ENCODE results near the gene RNF10. TPM values are rescaled to one million over a fixed set of nuclear protein-coding genes. Genes with fewer than 3 reads are reported as not detected.
"Not testable (repeated sequence)": the region's sequence is repeated elsewhere in the genome, so short reads cannot be mapped to it uniquely, and the experiment has no call there.

RNF10 gene
- total and polyA plus RNA-seq, 9 of the 15 experiments (the other 6 are each of a cell fraction or from before 2014, with no cell fraction given) = 43.0 to 139 (median 80.1) TPM

- H3K9me1 ChIP-seq (ENCODE audit: control insufficient read depth, insufficient read depth, low read length); BruUV-seq (replicated peaks); in situ Hi-C loops (cut with MboI); H4K20me1 ChIP-seq (replicated peaks; ENCODE audit: control insufficient read depth, insufficient read depth, low read length); CTCF ChIA-PET (ENCODE audit: low intra/inter-chr PET ratio); intact Hi-C loops (cut with micrococcal nuclease); H3K4me3 ChIP-seq; H3K27ac ChIP-seq (ENCODE audit: extremely low read depth, low read depth, low read length); H3K27me3 ChIP-seq (ENCODE audit: control insufficient read depth in 2 of 2, insufficient read depth in 2 of 2, low read length in 2 of 2); H3K79me2 ChIP-seq (ENCODE audit: control insufficient read depth, insufficient read depth, low read length); H3K9me3 ChIP-seq (replicated peaks; ENCODE audit: control insufficient read depth, insufficient read depth, low read depth, low read length); H3K4me2 ChIP-seq (ENCODE audit: insufficient read depth, low read length); H3K36me3 ChIP-seq (ENCODE audit: control insufficient read depth, insufficient read depth, low read length); TF ChIP-seq CEBPG (CRISPR knock-in tag; IDR thresholded peaks at IDR 0.05); JUND (tag; IDR thresholded peaks at IDR 0.05; ENCODE audit: borderline replicate concordance, low read depth, low read length): not testable (repeated sequence)
- H2AFZ ChIP-seq (ENCODE audit: low read depth, low read length) = peak overlapping the region; percentile 56; the same call in 1 of the 2 replicates
- POLR2A ChIA-PET = interaction anchor here (0.7 kb wide), 1 partner anchor 221 kb away, joined by 3 read pairs; no protein-coding TSS in a partner anchor
- FAIRE-seq = peak; percentile 29
- H3K4me1 ChIP-seq (replicated peaks in 1 of 2; ENCODE audit: control insufficient read depth in 2 of 2, insufficient read depth in 2 of 2, low read length in 2 of 2) = peaks cover 8 to 15% of the 10 kb centered on the region in 2 experiments; a peak in 4 of 5 replicates
- peak overlapping the region in 1 of 2 experiments; percentile 40; a peak in 1 of 4 replicates for H3K9ac ChIP-seq (ENCODE audit: insufficient read depth in 1 of 2, low read depth in 2 of 2, low read length in 2 of 2)
- 4% methylated on average over 3 of the region's 5 CpGs for WGBS (ENCODE audit: insufficient coverage, low coverage, missing lambda C conversion rate)
- ATAC-seq = peak; percentile 71
- DNase-seq (ENCODE audit: extremely low read depth in 1 of 4, low spot score in 3 of 4) = peak in 2 of 4 experiments; percentile 36 to 46
- peak; percentile 15; the same call in 1 of the 2 replicates for TF ChIP-seq C11orf30 (IDR thresholded peaks at IDR 0.05; ENCODE audit: low read depth)
- TF ChIP-seq MAFK (IDR thresholded peaks at IDR 0.05; ENCODE audit: low read length) = peak; percentile 72
- peak; percentile 78 for TF ChIP-seq ESRRA (IDR thresholded peaks at IDR 0.05; ENCODE audit: borderline replicate concordance, low read depth)
- TF ChIP-seq MAFF (IDR thresholded peaks at IDR 0.05; ENCODE audit: low read length) = peak; percentile 71
- TF ChIP-seq TRIM24 (IDR thresholded peaks at IDR 0.05) = 0 out of 4 replicates have a peak, but pooled peaks of 1 of the 2 experiments have one; percentile 18
- 0 out of 2 replicates have a peak, but pooled peaks have one; percentile 7 for TF ChIP-seq PKNOX1 (IDR thresholded peaks at IDR 0.05)
- 0 out of 2 replicates have a peak, but pooled peaks have one; percentile 12 for TF ChIP-seq ZNF316 (IDR thresholded peaks at IDR 0.05)
- peak; percentile 86 for TF ChIP-seq ZNF384 (IDR thresholded peaks at IDR 0.05; ENCODE audit: low read depth, low read length)
- TF ChIP-seq CEBPG (tag; conservative IDR thresholded peaks at IDR 0.05 in 1 of 2, IDR thresholded peaks at IDR 0.05 in 1 of 2) = peak in 1 of 2 experiments; percentile 38; a peak in 1 of 4 replicates
- peak; percentile 53 for TF ChIP-seq VEZF1 (CRISPR knock-in tag; IDR thresholded peaks at IDR 0.05)
- TF ChIP-seq JUND (IDR thresholded peaks at IDR 0.05; ENCODE audit: borderline replicate concordance, low read depth, low read length) = peak; percentile 26; the same call in 1 of the 2 replicates
- TF ChIP-seq ZBTB7A (IDR thresholded peaks at IDR 0.05; ENCODE audit: borderline replicate concordance, control insufficient read depth, low read depth, low read length) = peak; percentile 32; the same call in 1 of the 2 replicates
- TF ChIP-seq MAFG (tag; conservative IDR thresholded peaks at IDR 0.05) = peak; percentile 75
- TF ChIP-seq CEBPB (tag; IDR thresholded peaks at IDR 0.05) = peak; percentile 77
- peak; percentile 85 for TF ChIP-seq NFE2 (IDR thresholded peaks at IDR 0.05; ENCODE audit: low read depth)
- peak; percentile 50 for TF ChIP-seq FOSL1 (tag; conservative IDR thresholded peaks at IDR 0.05)
Observed at GRCh38 chr12:120602416-120602815, 68.3 kb downstream of the RNF10 start.

Measured in K562 (cell line).